ENCODE measurements around the gene HSPBAP1. TPM values are rescaled to one million over a fixed set of nuclear protein-coding genes. Genes with fewer than 3 reads are reported as not detected.

HSPBAP1 gene
- total RNA-seq, 4 donors from 2014 or later, result 7.8 to 21.3 (median 13.3) TPM

Other genes with a start within 250 kb of the HSPBAP1 start
- gene PARP9, start 229.5 kb downstream of the HSPBAP1 start, total RNA-seq, result 10 to 100 TPM; 19.0 to 84.0 (median 26.1) TPM
- gene DTX3L, start 229.5 kb downstream of the HSPBAP1 start, total RNA-seq, result 10 to 100 TPM; 24.0 to 60.2 (median 38.0) TPM
- gene PARP15, start 216.2 kb downstream of the HSPBAP1 start, total RNA-seq, result 1 to 10 TPM; 3.3 to 6.8 (median 4.2) TPM
- 100 to 1,000 TPM in 2 of 4 donors, 10 to 100 TPM in 2; 41.9 to 163 (median 81.5) TPM for gene PARP14, start 113.0 kb downstream of the HSPBAP1 start, total RNA-seq
- gene SLC49A4, start 1.2 kb upstream of the HSPBAP1 start, total RNA-seq, result 10 to 100 TPM; 14.2 to 21.2 (median 19.7) TPM
- gene SEMA5B, start 233.9 kb upstream of the HSPBAP1 start, total RNA-seq, result 1 to 10 TPM in 1 of 4 donors, under 1 TPM in 3; 0.16 to 1.2 (median 0.70) TPM